GM23338 (cell line): ENCODE data around the gene LARGE1. TPM values are rescaled to one million over a fixed set of nuclear protein-coding genes. Genes with fewer than 3 reads are reported as not detected.

Experiments used
- ATAC-seq: fragments of 200-7000 bp; cut with Tn5 transposase; 3 replicates; pipeline ENCODE4 v1.9.1; 2020
- DNase-seq: peaks from one replicate; pipeline ENCODE4 v3.0.0-alpha.2; 2015; ENCODE audit warnings: low spot score
- H2AFZ ChIP-seq: fragments of 200-600 bp; sonication (generic); 2 replicates; pipeline ENCODE4 v1.8.0; 2016; ENCODE audit warnings: antibody characterized with exemption, mild to moderate bottlenecking, moderate library complexity
- H3F3A ChIP-seq: fragments of 200-600 bp; sonication (generic); replicated peaks from 2 replicates; pipeline ENCODE4 v1.8.0; 2017; ENCODE audit warnings: antibody characterized with exemption, mixed run types, low read depth
- H3K27ac ChIP-seq: fragments of 200-600 bp; sonication (generic); 2 replicates; pipeline ENCODE4 v1.6.1; 2016; ENCODE audit warnings: low read depth
- H3K27me3 ChIP-seq: fragments of 200-600 bp; sonication (generic); 2 replicates; pipeline ENCODE4 v1.8.0; 2016; ENCODE audit warnings: mild to moderate bottlenecking, mixed run types, moderate library complexity; ENCODE audit not compliant: insufficient read depth
- H3K36me3 ChIP-seq: fragments of 200-600 bp; sonication (generic); 2 replicates; pipeline ENCODE4 v1.8.0; 2016; ENCODE audit warnings: mild to moderate bottlenecking; ENCODE audit not compliant: insufficient read depth
- H3K4me1 ChIP-seq: fragments of 200-600 bp; sonication (generic); 2 replicates; pipeline ENCODE4 v1.8.0; 2016; ENCODE audit warnings: mild to moderate bottlenecking, moderate library complexity; ENCODE audit not compliant: insufficient read depth
- H3K4me2 ChIP-seq: fragments of 200-600 bp; sonication (generic); 2 replicates; pipeline ENCODE4 v1.7.1; 2017; ENCODE audit warnings: mixed run types
- H3K4me3 ChIP-seq: fragments of 200-600 bp; sonication (generic); 2 replicates; pipeline ENCODE4 v1.6.1; 2016; ENCODE audit warnings: mixed run types
- H3K79me2 ChIP-seq: fragments of 200-600 bp; sonication (generic); replicated peaks from 2 replicates; pipeline ENCODE4 v1.8.0; 2017; ENCODE audit warnings: mild to moderate bottlenecking; ENCODE audit not compliant: insufficient read depth
- H3K9me2 ChIP-seq: fragments of 200-600 bp; sonication (generic); 2 replicates; pipeline ENCODE4 v1.8.0; 2017; ENCODE audit not compliant: insufficient read depth
- H4K20me1 ChIP-seq: fragments of 200-600 bp; sonication (generic); replicated peaks from 2 replicates; pipeline ENCODE4 v1.8.0; 2017; ENCODE audit warnings: mild to moderate bottlenecking; ENCODE audit not compliant: insufficient read depth
- H3K27ac Mint-ChIP-seq: 2 replicates; pipeline ENCODE4 v1.8.0; 2020; ENCODE audit warnings: inconsistent platforms, mild to moderate bottlenecking, moderate library complexity, mixed read lengths
- H3K27me3 Mint-ChIP-seq: 3 replicates; pipeline ENCODE4 v1.8.0; 2022; ENCODE audit warnings: low read depth, mild to moderate bottlenecking, moderate library complexity, mixed read lengths, inconsistent platforms; ENCODE audit not compliant: insufficient read depth, poor library complexity
- H3K36me3 Mint-ChIP-seq: 3 replicates; pipeline ENCODE4 v1.8.0; 2021; ENCODE audit warnings: low read depth, mild to moderate bottlenecking, inconsistent platforms, moderate library complexity, mixed read lengths
- H3K4me1 Mint-ChIP-seq: 3 replicates; pipeline ENCODE4 v1.8.0; 2020; ENCODE audit warnings: mild to moderate bottlenecking, inconsistent platforms, mixed read lengths
- H3K4me3 Mint-ChIP-seq: 3 replicates; pipeline ENCODE4 v1.8.0; 2021; ENCODE audit warnings: moderate library complexity, mild to moderate bottlenecking, inconsistent platforms, mixed read lengths
- H3K9me3 Mint-ChIP-seq: 3 replicates; pipeline ENCODE4 v1.8.0; 2020; ENCODE audit warnings: moderate library complexity, mild to moderate bottlenecking, inconsistent platforms, mixed read lengths
- CREB1 ChIP-seq: fragments of 250-450 bp; sonication (Bioruptor Pico); IDR thresholded peaks from 2 replicates; pipeline ENCODE4 v1.5.0; 2020; ENCODE audit warnings: low read depth, mild to moderate bottlenecking, moderate library complexity
- EZH2 ChIP-seq: fragments of 200-600 bp; sonication (generic); IDR thresholded peaks from one replicate; pipeline ENCODE4 v1.8.0; 2017; ENCODE audit warnings: antibody characterized with exemption, mild to moderate bottlenecking, low read depth; ENCODE audit not compliant: unreplicated experiment
- EZH2phosphoT487 ChIP-seq: fragments of 200-600 bp; sonication (generic); IDR thresholded peaks from one replicate; pipeline ENCODE4 v1.8.1; 2018; ENCODE audit warnings: antibody characterized with exemption; ENCODE audit not compliant: unreplicated experiment
- JUNB ChIP-seq: IDR thresholded peaks from one replicate; pipeline ENCODE4 v1.6.1; 2016; ENCODE audit warnings: antibody characterized with exemption; ENCODE audit not compliant: unreplicated experiment
- NANOG ChIP-seq: IDR thresholded peaks from 2 replicates; pipeline ENCODE4 v1.6.1; 2016; ENCODE audit warnings: antibody characterized with exemption, borderline replicate concordance
- POLR2AphosphoS5 ChIP-seq: IDR thresholded peaks from 2 replicates; pipeline ENCODE4 v1.6.1; 2016; ENCODE audit warnings: antibody characterized with exemption, low read depth
- STAT1 ChIP-seq: IDR thresholded peaks from one replicate; pipeline ENCODE4 v1.6.1; 2016; ENCODE audit warnings: antibody characterized with exemption; ENCODE audit not compliant: unreplicated experiment
- ZNF114 ChIP-seq: fragments of 250-450 bp; sonication (Bioruptor Pico); IDR thresholded peaks from 2 replicates; pipeline ENCODE4 v1.5.0; 2020; ENCODE audit warnings: mild to moderate bottlenecking, moderate library complexity
- ZNF331 ChIP-seq: fragments of 250-450 bp; sonication (Bioruptor Pico); IDR thresholded peaks from 2 replicates; pipeline ENCODE4 v1.5.0; 2020; ENCODE audit warnings: low read depth, mild to moderate bottlenecking, moderate library complexity
- polyA plus RNA-seq: library from polyadenylated mRNA; unstranded; fragments of >200 nt; fragmentation: Nextera tagmentation; extraction: Ambion mirVana; gene quantifications from 2 replicates; pipeline ENCODE4 v1.2.1, GENCODE V29; 2016
- total RNA-seq: library from RNA; depleted of rRNA; stranded (reverse); fragments of >200 nt; shearing (Covaris generic); gene quantifications from 2 replicates; pipeline ENCODE4 v1.2.3, GENCODE V29; 2014
- TF ChIP-seq, protein P1 (sequence below): IDR thresholded peaks from 2 replicates; pipeline ENCODE4 v1.6.1; 2016; ENCODE audit warnings: antibody characterized with exemption
- TF ChIP-seq, protein P2 (sequence below): fragments of 250-450 bp; sonication (Bioruptor Pico); IDR thresholded peaks from 2 replicates; pipeline ENCODE4 v1.5.0; 2020; ENCODE audit warnings: mild to moderate bottlenecking, moderate library complexity
- TF ChIP-seq, protein P3 (sequence below): IDR thresholded peaks from one replicate; pipeline ENCODE4 v1.6.1; 2018; ENCODE audit warnings: antibody characterized with exemption; ENCODE audit not compliant: unreplicated experiment
- TF ChIP-seq, protein P4 (sequence below), 2 experiments: fragments of 200-600 bp in 1 of 2; sonication (generic) in 1 of 2; conservative IDR thresholded peaks; 2 replicates each; pipeline versions ENCODE4 v1.5.1 to v1.6.1; 2016 to 2017; ENCODE audit warnings: antibody characterized with exemption in 2 of 2, low read depth in 2 of 2, mild to moderate bottlenecking in 2 of 2, moderate library complexity in 1 of 2

The LARGE1 gene
- total and polyA plus RNA-seq, 2 experiments from 2014 or later: 12.8 to 75.6 TPM

DNA sequence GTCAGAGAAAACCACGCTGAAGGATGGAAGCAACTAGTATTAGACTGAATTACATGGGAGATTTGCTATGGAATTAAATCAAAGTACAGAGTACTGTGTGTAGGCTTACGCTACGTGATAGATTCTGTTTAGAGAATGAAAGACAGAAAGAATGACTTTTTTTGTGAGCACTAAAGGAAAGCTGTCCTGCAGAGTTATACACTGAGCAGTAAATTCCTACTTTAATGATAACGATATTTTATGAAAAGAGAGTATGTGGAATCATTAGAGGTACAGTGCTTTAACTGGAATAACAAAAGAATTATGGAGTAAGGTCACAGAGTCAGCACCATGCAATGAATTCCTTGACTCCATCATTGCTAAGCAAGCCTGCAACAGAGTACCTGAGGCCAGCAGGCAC is 566.8 kb downstream of the LARGE1 start:
- H2AFZ ChIP-seq: no peak overlapping the region
- no peak overlapping the region for H3K27ac ChIP-seq
- H3K27me3 ChIP-seq: no peaks in the 10 kb centered on the region
- no peaks in the 10 kb centered on the region for H3K4me1 ChIP-seq
- H3K36me3 ChIP-seq: peaks cover 8% of the 10 kb centered on the region; the same call in 1 of the 2 replicates
- Mint-ChIP-seq H3K27me3 (no peaks in the 10 kb centered on the region), H3K4me1 (no peaks in the 10 kb centered on the region), H3K27ac (no peak overlapping the region), H3K4me3 (no peak overlapping the region), H3K9me3 (peaks cover 12% of the 10 kb centered on the region), H3K36me3 (peaks cover 38% of the 10 kb centered on the region)
- no peaks in the 10 kb centered on the region for H3K79me2 ChIP-seq
- DNase-seq (no peak), ATAC-seq (no peak)
- H3K4me3 ChIP-seq: no peak overlapping the region
- H4K20me1 ChIP-seq: 0 out of 2 replicates have a peak, but pooled peaks cover 3% of the 10 kb centered on the region
- no peaks in the 10 kb centered on the region; the same call in 1 of the 2 replicates for H3K9me2 ChIP-seq
- TF ChIP-seq, protein P1, sequence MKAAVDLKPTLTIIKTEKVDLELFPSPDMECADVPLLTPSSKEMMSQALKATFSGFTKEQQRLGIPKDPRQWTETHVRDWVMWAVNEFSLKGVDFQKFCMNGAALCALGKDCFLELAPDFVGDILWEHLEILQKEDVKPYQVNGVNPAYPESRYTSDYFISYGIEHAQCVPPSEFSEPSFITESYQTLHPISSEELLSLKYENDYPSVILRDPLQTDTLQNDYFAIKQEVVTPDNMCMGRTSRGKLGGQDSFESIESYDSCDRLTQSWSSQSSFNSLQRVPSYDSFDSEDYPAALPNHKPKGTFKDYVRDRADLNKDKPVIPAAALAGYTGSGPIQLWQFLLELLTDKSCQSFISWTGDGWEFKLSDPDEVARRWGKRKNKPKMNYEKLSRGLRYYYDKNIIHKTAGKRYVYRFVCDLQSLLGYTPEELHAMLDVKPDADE: no peak
- TF ChIP-seq STAT1: no peak
- no peak for TF ChIP-seq JUNB
- no peak for TF ChIP-seq EZH2
- TF ChIP-seq EZH2phosphoT487: no peak
- TF ChIP-seq ZNF114: no peak
- TF ChIP-seq, protein P2, sequence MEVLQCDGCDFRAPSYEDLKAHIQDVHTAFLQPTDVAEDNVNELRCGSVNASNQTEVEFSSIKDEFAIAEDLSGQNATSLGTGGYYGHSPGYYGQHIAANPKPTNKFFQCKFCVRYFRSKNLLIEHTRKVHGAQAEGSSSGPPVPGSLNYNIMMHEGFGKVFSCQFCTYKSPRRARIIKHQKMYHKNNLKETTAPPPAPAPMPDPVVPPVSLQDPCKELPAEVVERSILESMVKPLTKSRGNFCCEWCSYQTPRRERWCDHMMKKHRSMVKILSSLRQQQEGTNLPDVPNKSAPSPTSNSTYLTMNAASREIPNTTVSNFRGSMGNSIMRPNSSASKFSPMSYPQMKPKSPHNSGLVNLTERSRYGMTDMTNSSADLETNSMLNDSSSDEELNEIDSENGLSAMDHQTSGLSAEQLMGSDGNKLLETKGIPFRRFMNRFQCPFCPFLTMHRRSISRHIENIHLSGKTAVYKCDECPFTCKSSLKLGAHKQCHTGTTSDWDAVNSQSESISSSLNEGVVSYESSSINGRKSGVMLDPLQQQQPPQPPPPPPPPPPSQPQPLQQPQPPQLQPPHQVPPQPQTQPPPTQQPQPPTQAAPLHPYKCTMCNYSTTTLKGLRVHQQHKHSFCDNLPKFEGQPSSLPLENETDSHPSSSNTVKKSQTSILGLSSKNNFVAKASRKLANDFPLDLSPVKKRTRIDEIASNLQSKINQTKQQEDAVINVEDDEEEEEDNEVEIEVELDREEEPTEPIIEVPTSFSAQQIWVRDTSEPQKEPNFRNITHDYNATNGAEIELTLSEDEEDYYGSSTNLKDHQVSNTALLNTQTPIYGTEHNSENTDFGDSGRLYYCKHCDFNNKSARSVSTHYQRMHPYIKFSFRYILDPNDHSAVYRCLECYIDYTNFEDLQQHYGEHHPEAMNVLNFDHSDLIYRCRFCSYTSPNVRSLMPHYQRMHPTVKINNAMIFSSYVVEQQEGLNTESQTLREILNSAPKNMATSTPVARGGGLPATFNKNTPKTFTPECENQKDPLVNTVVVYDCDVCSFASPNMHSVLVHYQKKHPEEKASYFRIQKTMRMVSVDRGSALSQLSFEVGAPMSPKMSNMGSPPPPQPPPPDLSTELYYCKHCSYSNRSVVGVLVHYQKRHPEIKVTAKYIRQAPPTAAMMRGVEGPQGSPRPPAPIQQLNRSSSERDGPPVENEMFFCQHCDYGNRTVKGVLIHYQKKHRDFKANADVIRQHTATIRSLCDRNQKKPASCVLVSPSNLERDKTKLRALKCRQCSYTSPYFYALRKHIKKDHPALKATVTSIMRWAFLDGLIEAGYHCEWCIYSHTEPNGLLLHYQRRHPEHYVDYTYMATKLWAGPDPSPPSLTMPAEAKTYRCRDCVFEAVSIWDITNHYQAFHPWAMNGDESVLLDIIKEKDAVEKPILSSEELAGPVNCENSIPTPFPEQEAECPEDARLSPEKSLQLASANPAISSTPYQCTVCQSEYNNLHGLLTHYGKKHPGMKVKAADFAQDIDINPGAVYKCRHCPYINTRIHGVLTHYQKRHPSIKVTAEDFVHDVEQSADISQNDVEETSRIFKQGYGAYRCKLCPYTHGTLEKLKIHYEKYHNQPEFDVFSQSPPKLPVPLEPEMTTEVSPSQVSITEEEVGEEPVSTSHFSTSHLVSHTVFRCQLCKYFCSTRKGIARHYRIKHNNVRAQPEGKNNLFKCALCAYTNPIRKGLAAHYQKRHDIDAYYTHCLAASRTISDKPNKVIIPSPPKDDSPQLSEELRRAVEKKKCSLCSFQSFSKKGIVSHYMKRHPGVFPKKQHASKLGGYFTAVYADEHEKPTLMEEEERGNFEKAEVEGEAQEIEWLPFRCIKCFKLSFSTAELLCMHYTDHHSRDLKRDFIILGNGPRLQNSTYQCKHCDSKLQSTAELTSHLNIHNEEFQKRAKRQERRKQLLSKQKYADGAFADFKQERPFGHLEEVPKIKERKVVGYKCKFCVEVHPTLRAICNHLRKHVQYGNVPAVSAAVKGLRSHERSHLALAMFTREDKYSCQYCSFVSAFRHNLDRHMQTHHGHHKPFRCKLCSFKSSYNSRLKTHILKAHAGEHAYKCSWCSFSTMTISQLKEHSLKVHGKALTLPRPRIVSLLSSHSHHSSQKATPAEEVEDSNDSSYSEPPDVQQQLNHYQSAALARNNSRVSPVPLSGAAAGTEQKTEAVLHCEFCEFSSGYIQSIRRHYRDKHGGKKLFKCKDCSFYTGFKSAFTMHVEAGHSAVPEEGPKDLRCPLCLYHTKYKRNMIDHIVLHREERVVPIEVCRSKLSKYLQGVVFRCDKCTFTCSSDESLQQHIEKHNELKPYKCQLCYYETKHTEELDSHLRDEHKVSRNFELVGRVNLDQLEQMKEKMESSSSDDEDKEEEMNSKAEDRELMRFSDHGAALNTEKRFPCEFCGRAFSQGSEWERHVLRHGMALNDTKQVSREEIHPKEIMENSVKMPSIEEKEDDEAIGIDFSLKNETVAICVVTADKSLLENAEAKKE (CRISPR knock-in tag): no peak
- TF ChIP-seq POLR2AphosphoS5: no peak
- TF ChIP-seq, protein P3, sequence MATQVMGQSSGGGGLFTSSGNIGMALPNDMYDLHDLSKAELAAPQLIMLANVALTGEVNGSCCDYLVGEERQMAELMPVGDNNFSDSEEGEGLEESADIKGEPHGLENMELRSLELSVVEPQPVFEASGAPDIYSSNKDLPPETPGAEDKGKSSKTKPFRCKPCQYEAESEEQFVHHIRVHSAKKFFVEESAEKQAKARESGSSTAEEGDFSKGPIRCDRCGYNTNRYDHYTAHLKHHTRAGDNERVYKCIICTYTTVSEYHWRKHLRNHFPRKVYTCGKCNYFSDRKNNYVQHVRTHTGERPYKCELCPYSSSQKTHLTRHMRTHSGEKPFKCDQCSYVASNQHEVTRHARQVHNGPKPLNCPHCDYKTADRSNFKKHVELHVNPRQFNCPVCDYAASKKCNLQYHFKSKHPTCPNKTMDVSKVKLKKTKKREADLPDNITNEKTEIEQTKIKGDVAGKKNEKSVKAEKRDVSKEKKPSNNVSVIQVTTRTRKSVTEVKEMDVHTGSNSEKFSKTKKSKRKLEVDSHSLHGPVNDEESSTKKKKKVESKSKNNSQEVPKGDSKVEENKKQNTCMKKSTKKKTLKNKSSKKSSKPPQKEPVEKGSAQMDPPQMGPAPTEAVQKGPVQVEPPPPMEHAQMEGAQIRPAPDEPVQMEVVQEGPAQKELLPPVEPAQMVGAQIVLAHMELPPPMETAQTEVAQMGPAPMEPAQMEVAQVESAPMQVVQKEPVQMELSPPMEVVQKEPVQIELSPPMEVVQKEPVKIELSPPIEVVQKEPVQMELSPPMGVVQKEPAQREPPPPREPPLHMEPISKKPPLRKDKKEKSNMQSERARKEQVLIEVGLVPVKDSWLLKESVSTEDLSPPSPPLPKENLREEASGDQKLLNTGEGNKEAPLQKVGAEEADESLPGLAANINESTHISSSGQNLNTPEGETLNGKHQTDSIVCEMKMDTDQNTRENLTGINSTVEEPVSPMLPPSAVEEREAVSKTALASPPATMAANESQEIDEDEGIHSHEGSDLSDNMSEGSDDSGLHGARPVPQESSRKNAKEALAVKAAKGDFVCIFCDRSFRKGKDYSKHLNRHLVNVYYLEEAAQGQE: no peak
- TF ChIP-seq NANOG: no peak
- TF ChIP-seq, protein P4, sequence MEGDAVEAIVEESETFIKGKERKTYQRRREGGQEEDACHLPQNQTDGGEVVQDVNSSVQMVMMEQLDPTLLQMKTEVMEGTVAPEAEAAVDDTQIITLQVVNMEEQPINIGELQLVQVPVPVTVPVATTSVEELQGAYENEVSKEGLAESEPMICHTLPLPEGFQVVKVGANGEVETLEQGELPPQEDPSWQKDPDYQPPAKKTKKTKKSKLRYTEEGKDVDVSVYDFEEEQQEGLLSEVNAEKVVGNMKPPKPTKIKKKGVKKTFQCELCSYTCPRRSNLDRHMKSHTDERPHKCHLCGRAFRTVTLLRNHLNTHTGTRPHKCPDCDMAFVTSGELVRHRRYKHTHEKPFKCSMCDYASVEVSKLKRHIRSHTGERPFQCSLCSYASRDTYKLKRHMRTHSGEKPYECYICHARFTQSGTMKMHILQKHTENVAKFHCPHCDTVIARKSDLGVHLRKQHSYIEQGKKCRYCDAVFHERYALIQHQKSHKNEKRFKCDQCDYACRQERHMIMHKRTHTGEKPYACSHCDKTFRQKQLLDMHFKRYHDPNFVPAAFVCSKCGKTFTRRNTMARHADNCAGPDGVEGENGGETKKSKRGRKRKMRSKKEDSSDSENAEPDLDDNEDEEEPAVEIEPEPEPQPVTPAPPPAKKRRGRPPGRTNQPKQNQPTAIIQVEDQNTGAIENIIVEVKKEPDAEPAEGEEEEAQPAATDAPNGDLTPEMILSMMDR (conservative IDR thresholded peaks at IDR 0.05; ENCODE audit: low read depth in 2 of 2): no peak
- no peak for TF ChIP-seq ZNF331 (CRISPR knock-in tag)
- TF ChIP-seq CREB1 (CRISPR knock-in tag): no peak
- no peaks in the 10 kb centered on the region for H3F3A ChIP-seq
- no peak overlapping the region for H3K4me2 ChIP-seq
